SK-N-SH (cell line): ENCODE data around the gene CREBRF. TPM values are rescaled to one million over a fixed set of nuclear protein-coding genes. Genes with fewer than 3 reads are reported as not detected.

ENCODE experiments used
- CTCF ChIA-PET: fragments of 300-600, 350-600 bp; formaldehyde crosslinking; extraction: SDS; loops from one replicate; lab custom pipeline; 2021; lab: Yijun Ruan, JAX
- POLR2A ChIA-PET: fragments of 350-600 bp; sonication (Branson Sonifier 250); formaldehyde crosslinking; extraction: SDS; loops from one replicate; lab custom pipeline; 2020; ENCODE audit warnings: antibody characterized with exemption, inconsistent platforms; lab: Yijun Ruan, JAX
- DNase-seq: peaks from one replicate; pipeline ENCODE4 v3.0.0; 2012
- H2AFZ ChIP-seq: fragments of 200-600 bp; sonication (generic); 2 replicates; pipeline ENCODE4 v1.8.1; 2016; ENCODE audit warnings: antibody characterized with exemption, mild to moderate bottlenecking, low read depth
- H3F3A ChIP-seq: fragments of 200-600 bp; sonication (generic); replicated peaks from 2 replicates; pipeline ENCODE3; 2016; ENCODE audit warnings: antibody characterized with exemption, mild to moderate bottlenecking; ENCODE audit not compliant: insufficient read depth
- H3K27ac ChIP-seq, 2 experiments: fragments of 200-500 bp in 1 of 2; fragments of 200-600 bp in 1 of 2; sonication (Bioruptor generic) in 1 of 2; sonication (generic), shearing (Covaris generic) in 1 of 2; 2 replicates each; pipeline versions ENCODE4 v1.5.1 to v1.6.1; 2014 to 2016; ENCODE audit warnings: low read depth in 2 of 2, inconsistent platforms in 1 of 2, low read length in 1 of 2, mild to moderate bottlenecking in 1 of 2, mixed read lengths in 1 of 2
- H3K27me3 ChIP-seq: fragments of 200-600 bp; sonication (generic), shearing (Covaris generic); 2 replicates; pipeline ENCODE4 v1.6.1; 2016; ENCODE audit warnings: mixed run types; ENCODE audit not compliant: insufficient read depth
- H3K36me3 ChIP-seq, 2 experiments: fragments of 200-500 bp in 1 of 2; fragments of 200-600 bp in 1 of 2; sonication (Bioruptor generic) in 1 of 2; sonication (generic) in 1 of 2; replicated peaks in 1 of 2; 2 replicates each; pipeline versions ENCODE3 to v1.5.1; 2014 to 2016; ENCODE audit warnings: low read length in 1 of 2, mild to moderate bottlenecking in 1 of 2; ENCODE audit not compliant: insufficient read depth in 2 of 2, control insufficient read depth in 1 of 2
- H3K4me1 ChIP-seq, 2 experiments: fragments of 200-500 bp in 1 of 2; fragments of 200-600 bp in 1 of 2; sonication (Bioruptor generic) in 1 of 2; sonication (generic), shearing (Covaris generic) in 1 of 2; 2 replicates each; pipeline versions ENCODE4 v1.5.1 to v1.6.1; 2014 to 2016; ENCODE audit warnings: low read depth in 1 of 2, low read length in 1 of 2, mixed run types in 1 of 2; ENCODE audit not compliant: insufficient read depth in 2 of 2, control insufficient read depth in 1 of 2
- H3K4me2 ChIP-seq: fragments of 200-600 bp; sonication (generic), shearing (Covaris generic); 2 replicates; pipeline ENCODE4 v1.6.1; 2017; ENCODE audit warnings: mixed run types
- H3K4me3 ChIP-seq, 2 experiments: fragments of 200-500 bp in 1 of 2; fragments of 200-600 bp in 1 of 2; sonication (Bioruptor generic) in 1 of 2; sonication (generic), shearing (Covaris generic) in 1 of 2; 2 replicates each; pipeline versions ENCODE4 v1.5.1 to v1.8.1; 2014 to 2016; ENCODE audit warnings: low read depth in 2 of 2, inconsistent platforms in 1 of 2, low read length in 1 of 2, mild to moderate bottlenecking in 1 of 2, mixed read lengths in 1 of 2, moderate library complexity in 1 of 2
- H3K79me2 ChIP-seq: fragments of 200-600 bp; sonication (generic); 2 replicates; pipeline ENCODE4 v1.8.1; 2017; ENCODE audit warnings: mild to moderate bottlenecking; ENCODE audit not compliant: insufficient read depth
- H3K9ac ChIP-seq: fragments of 200-600 bp; sonication (generic); 2 replicates; pipeline ENCODE4 v1.6.1; 2017; ENCODE audit warnings: mixed run types
- H3K9me2 ChIP-seq: fragments of 200-600 bp; sonication (generic); 2 replicates; pipeline ENCODE4 v1.6.1; 2017; ENCODE audit warnings: mixed run types
- H3K9me3 ChIP-seq: fragments of 200-600 bp; sonication (generic); 2 replicates; pipeline ENCODE4 v1.6.1; 2017; ENCODE audit warnings: mixed run types, mild to moderate bottlenecking, moderate library complexity
- H4K20me1 ChIP-seq: fragments of 200-600 bp; sonication (generic); 2 replicates; pipeline ENCODE4 v1.6.1; 2017; ENCODE audit warnings: mild to moderate bottlenecking, mixed run types; ENCODE audit not compliant: insufficient read depth
- EP300 ChIP-seq, 2 experiments: IDR thresholded peaks; 2 replicates each; pipeline versions ENCODE4 v1.4.0 to v1.6.1; 2012; ENCODE audit warnings: borderline replicate concordance in 1 of 2, low read depth in 1 of 2, low read length in 1 of 2
- EZH2phosphoT487 ChIP-seq: fragments of 200-600 bp; sonication (generic); IDR thresholded peaks from 2 replicates; pipeline ENCODE4 v1.6.1; 2017; ENCODE audit warnings: low read depth, mixed run types, mild to moderate bottlenecking, antibody characterized with exemption, moderate library complexity, borderline replicate concordance
- FOSL2 ChIP-seq: IDR thresholded peaks from 2 replicates; pipeline ENCODE4 v1.4.0; 2012; ENCODE audit warnings: low read depth, mild to moderate bottlenecking, moderate library complexity, borderline replicate concordance
- FOXM1 ChIP-seq: IDR thresholded peaks from 2 replicates; pipeline ENCODE4 v1.4.0; 2012; ENCODE audit warnings: low read depth, mild to moderate bottlenecking
- MEF2A ChIP-seq: IDR thresholded peaks from 2 replicates; pipeline ENCODE4 v1.4.0; 2012; ENCODE audit warnings: low read depth, borderline replicate concordance
- NRF1 ChIP-seq: IDR thresholded peaks from 2 replicates; pipeline ENCODE4 v1.6.1; 2012; ENCODE audit warnings: low read depth, mild to moderate bottlenecking, low read length
- POLR2AphosphoS5 ChIP-seq: IDR thresholded peaks from 2 replicates; pipeline ENCODE4 v1.6.1; 2012; ENCODE audit warnings: low read depth, low read length
- RCOR1 ChIP-seq: fragments of 150-350 bp; IDR thresholded peaks from 2 replicates; pipeline ENCODE4 v1.6.1; 2017; ENCODE audit warnings: antibody characterized with exemption, low read length
- RXRA ChIP-seq: IDR thresholded peaks from 2 replicates; pipeline ENCODE4 v1.4.0; 2012; ENCODE audit warnings: low read depth, mild to moderate bottlenecking, borderline replicate concordance
- SIN3A ChIP-seq: IDR thresholded peaks from 2 replicates; pipeline ENCODE4 v1.6.1; 2012; ENCODE audit warnings: low read depth, mild to moderate bottlenecking, low read length, moderate library complexity, borderline replicate concordance
- SMC3 ChIP-seq: IDR thresholded peaks from 2 replicates; pipeline ENCODE4 v1.6.1; 2012; ENCODE audit warnings: low read depth, low read length, improper control_type of control experiment
- TAF1 ChIP-seq: IDR thresholded peaks from 2 replicates; pipeline ENCODE4 v1.6.1; 2012; ENCODE audit warnings: low read depth, mild to moderate bottlenecking, low read length, moderate library complexity, borderline replicate concordance
- TCF12 ChIP-seq: IDR thresholded peaks from 2 replicates; pipeline ENCODE4 v1.4.0; 2012
- YY1 ChIP-seq: IDR thresholded peaks from 2 replicates; pipeline ENCODE4 v1.4.0; 2012; ENCODE audit warnings: low read depth, mild to moderate bottlenecking
- WGBS: methylation state at CpG from one replicate; pipeline ENCODE4 v1.1.6; 2017; ENCODE audit warnings: low lambda C conversion rate; 5-methylcytosine and 5-hydroxymethylcytosine counted together
- polyA plus RNA-seq, 3 experiments: library from polyadenylated mRNA; depleted of rRNA; stranded (reverse); fragments of >200 nt; gene quantifications; 2 replicates each; pipeline ENCODE4 v1.2.3, GENCODE V29; 2012
- TF ChIP-seq, protein P1 (sequence below): fragments of 200-600 bp; sonication (generic); IDR thresholded peaks from 2 replicates; pipeline ENCODE4 v1.6.1; 2017; ENCODE audit warnings: antibody characterized with exemption, mild to moderate bottlenecking, moderate library complexity
- TF ChIP-seq, protein P2 (sequence below): IDR thresholded peaks from 2 replicates; pipeline ENCODE4 v1.4.0; 2012; ENCODE audit warnings: low read depth
- TF ChIP-seq, protein P3 (sequence below): fragments of 150-350 bp; IDR thresholded peaks from 2 replicates; pipeline ENCODE4 v1.6.1; 2016; ENCODE audit warnings: mild to moderate bottlenecking, low read depth, low read length
- TF ChIP-seq, protein P4 (sequence below): IDR thresholded peaks from 2 replicates; pipeline ENCODE4 v1.4.0; 2012; ENCODE audit warnings: low read depth, borderline replicate concordance

CREBRF gene
- polyA plus RNA-seq, 1 of the 3 experiments (the other 2 are of a cell fraction): 2.4 TPM

DNA sequence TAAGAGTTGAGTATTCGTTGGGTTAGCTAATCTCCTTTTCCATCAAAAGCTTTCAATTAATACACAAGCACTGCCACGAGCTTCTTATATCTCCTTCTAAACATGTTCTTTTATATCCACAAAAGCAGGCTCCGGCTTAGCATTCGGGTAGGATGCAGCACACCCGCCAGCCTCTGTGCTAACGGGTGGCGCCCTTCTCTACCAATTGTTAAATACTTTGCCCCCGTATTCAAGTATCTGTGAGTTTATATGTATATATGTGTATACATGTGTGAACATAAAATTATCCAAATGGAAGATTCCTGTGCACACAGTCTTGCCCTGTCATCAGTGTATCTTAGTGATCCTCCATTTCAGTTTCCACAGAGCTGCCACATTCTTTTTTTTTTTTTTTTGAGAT, 116.0 kb downstream of the CREBRF start (continued):
- no peak for TF ChIP-seq MEF2A

DNA sequence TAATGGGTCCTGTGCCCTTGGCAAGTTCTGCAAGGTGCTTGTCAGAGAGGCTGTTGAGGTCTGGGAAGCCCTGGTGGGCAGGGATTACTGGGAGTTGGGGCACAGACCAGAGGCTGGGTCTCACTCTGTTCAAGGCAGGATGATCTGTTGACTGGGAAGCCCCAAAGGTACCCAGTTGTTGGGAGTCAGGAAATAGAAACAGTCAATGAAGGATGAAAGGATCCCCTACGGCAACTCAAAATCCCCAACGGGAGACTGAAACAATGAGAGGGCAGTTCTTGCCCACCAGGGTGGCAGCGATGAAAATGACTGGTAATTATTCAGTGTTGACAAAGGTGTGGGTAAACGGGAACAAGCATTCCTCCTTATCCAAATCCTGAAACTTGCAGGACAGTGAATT, 119.4 kb downstream of the CREBRF start:
- CTCF ChIA-PET: no interaction called here
- WGBS: 73% methylated on average over 4 of the region's 4 CpGs
- Histone ChIP-seq H3K27ac (no peak overlapping the region), H3F3A (no peaks in the 10 kb centered on the region), H3K4me3 (no peak overlapping the region), H2AFZ (no peak overlapping the region), H3K9me2 (no peaks in the 10 kb centered on the region), H3K36me3 (no peaks in the 10 kb centered on the region), H3K4me1 (no peaks in the 10 kb centered on the region), H3K27me3 (no peaks in the 10 kb centered on the region; the same call in 1 of the 2 replicates), H3K4me2 (no peak overlapping the region), H4K20me1 (no peaks in the 10 kb centered on the region), H3K79me2 (no peaks in the 10 kb centered on the region)
- POLR2A ChIA-PET: no interaction called here
- TF ChIP-seq RCOR1: no peak
- TF ChIP-seq EZH2phosphoT487: no peak
- TF ChIP-seq SIN3A: no peak
- TF ChIP-seq TAF1: no peak
- TF ChIP-seq, protein P1, sequence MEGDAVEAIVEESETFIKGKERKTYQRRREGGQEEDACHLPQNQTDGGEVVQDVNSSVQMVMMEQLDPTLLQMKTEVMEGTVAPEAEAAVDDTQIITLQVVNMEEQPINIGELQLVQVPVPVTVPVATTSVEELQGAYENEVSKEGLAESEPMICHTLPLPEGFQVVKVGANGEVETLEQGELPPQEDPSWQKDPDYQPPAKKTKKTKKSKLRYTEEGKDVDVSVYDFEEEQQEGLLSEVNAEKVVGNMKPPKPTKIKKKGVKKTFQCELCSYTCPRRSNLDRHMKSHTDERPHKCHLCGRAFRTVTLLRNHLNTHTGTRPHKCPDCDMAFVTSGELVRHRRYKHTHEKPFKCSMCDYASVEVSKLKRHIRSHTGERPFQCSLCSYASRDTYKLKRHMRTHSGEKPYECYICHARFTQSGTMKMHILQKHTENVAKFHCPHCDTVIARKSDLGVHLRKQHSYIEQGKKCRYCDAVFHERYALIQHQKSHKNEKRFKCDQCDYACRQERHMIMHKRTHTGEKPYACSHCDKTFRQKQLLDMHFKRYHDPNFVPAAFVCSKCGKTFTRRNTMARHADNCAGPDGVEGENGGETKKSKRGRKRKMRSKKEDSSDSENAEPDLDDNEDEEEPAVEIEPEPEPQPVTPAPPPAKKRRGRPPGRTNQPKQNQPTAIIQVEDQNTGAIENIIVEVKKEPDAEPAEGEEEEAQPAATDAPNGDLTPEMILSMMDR: no peak
- TF ChIP-seq TCF12: no peak
- TF ChIP-seq, all 33 proteins: peak for 0
- no peak overlapping the region for H3K9ac ChIP-seq
- H3K9me3 ChIP-seq: no peaks in the 10 kb centered on the region
- DNase-seq: no peak

DNA sequence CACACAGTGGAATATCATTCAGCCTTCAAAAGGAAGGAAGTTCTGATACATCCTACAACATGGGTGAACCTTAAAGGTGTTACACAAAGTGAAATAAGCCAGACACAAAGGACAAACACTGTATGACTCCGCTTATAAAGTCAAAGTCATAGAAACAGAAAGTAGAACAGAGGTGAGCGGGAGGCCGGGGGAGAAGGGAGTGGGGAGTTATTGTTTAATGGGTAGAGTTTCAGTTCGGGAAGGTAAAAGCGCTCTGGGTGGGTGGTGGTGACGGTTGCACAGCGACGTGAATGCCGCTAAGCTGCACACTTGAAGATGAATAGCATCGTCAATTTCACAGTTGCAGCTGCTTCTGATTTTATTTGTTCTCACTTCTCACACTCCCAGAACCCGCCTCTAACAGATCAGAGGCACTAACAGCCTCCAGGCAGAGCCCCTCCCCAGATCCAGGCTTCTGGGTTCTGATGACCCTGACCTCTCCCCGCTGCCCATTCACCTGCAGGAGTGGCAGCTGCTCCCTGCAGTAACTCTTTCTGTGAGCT, 122.3 kb downstream of the CREBRF start:
- Histone ChIP-seq H3K36me3 (no peaks in the 10 kb centered on the region), H3K9me3 (no peaks in the 10 kb centered on the region), H3K4me3 (no peak overlapping the region), H3K27ac (no peak overlapping the region), H3F3A (no peaks in the 10 kb centered on the region), H4K20me1 (no peaks in the 10 kb centered on the region), H3K4me2 (no peak overlapping the region), H2AFZ (no peak overlapping the region), H3K9me2 (no peaks in the 10 kb centered on the region), H3K79me2 (no peaks in the 10 kb centered on the region), H3K4me1 (no peaks in the 10 kb centered on the region), H3K9ac (no peak overlapping the region), H3K27me3 (no peaks in the 10 kb centered on the region; the same call in 1 of the 2 replicates)
- CTCF ChIA-PET: no interaction called here
- WGBS: 75% methylated on average over 12 of the region's 12 CpGs
- TF ChIP-seq FOSL2: no peak
- TF ChIP-seq TAF1: no peak
- TF ChIP-seq RXRA: no peak
- no peak for TF ChIP-seq EP300 (IDR thresholded peaks at IDR 0.05; ENCODE audit: borderline replicate concordance in 1 of 2, low read depth in 1 of 2, low read length in 1 of 2)
- no peak for TF ChIP-seq YY1
- TF ChIP-seq, protein P2, sequence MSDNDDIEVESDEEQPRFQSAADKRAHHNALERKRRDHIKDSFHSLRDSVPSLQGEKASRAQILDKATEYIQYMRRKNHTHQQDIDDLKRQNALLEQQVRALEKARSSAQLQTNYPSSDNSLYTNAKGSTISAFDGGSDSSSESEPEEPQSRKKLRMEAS: no peak
- TF ChIP-seq RCOR1: no peak
- TF ChIP-seq POLR2AphosphoS5: no peak
- no peak for TF ChIP-seq EZH2phosphoT487
- TF ChIP-seq, protein P3, sequence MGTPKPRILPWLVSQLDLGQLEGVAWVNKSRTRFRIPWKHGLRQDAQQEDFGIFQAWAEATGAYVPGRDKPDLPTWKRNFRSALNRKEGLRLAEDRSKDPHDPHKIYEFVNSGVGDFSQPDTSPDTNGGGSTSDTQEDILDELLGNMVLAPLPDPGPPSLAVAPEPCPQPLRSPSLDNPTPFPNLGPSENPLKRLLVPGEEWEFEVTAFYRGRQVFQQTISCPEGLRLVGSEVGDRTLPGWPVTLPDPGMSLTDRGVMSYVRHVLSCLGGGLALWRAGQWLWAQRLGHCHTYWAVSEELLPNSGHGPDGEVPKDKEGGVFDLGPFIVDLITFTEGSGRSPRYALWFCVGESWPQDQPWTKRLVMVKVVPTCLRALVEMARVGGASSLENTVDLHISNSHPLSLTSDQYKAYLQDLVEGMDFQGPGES: no peak
- TF ChIP-seq NRF1: no peak
- TF ChIP-seq, protein P4, sequence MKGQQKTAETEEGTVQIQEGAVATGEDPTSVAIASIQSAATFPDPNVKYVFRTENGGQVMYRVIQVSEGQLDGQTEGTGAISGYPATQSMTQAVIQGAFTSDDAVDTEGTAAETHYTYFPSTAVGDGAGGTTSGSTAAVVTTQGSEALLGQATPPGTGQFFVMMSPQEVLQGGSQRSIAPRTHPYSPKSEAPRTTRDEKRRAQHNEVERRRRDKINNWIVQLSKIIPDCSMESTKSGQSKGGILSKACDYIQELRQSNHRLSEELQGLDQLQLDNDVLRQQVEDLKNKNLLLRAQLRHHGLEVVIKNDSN: no peak
- no peak for TF ChIP-seq SMC3
- no peak for TF ChIP-seq TCF12
- TF ChIP-seq FOXM1: no peak
- POLR2A ChIA-PET: no interaction called here
- DNase-seq: no peak
